Activated CD8-positive, alpha-beta T cell treated with anti-CD3 and anti-CD28 coated beads, Interleukin-2, amount 10 ng/mL, durations not matched to agents 7 days and 5 days (primary cell): Measurements from ENCODE around the gene LSM3. TPM values are rescaled to one million over a fixed set of nuclear protein-coding genes. Genes with fewer than 3 reads are reported as not detected.

Experiments
- ATAC-seq: fragments of 150-1000 bp; cut with Tn5 transposase; one replicate; pipeline ENCODE4 v1.10.0; 2021; ENCODE audit warnings: moderate library complexity
- CTCF ChIA-PET: fragments of 350-600 bp; sonication (Branson Sonifier 250); formaldehyde crosslinking; loops from one replicate; lab custom pipeline; 2021; ENCODE audit warnings: antibody characterized with exemption; lab: Charles Lee
- POLR2A ChIA-PET: fragments of 350-600 bp; sonication (Branson Sonifier 250); formaldehyde crosslinking; loops from one replicate; lab custom pipeline; 2021; ENCODE audit warnings: antibody characterized with exemption; lab: Charles Lee
- DNase-seq: peaks from one replicate; pipeline ENCODE4 v3.0.0-alpha.2; 2020
- H3K27ac Mint-ChIP-seq: one replicate; pipeline ENCODE4 v1.8.0; 2021; ENCODE audit warnings: mild to moderate bottlenecking, mixed read lengths
- H3K27me3 Mint-ChIP-seq: one replicate; pipeline ENCODE4 v1.8.0; 2021; ENCODE audit warnings: low read depth, mixed read lengths
- H3K36me3 Mint-ChIP-seq: one replicate; pipeline ENCODE4 v1.8.0; 2021; ENCODE audit warnings: low read depth, mixed read lengths
- H3K4me1 Mint-ChIP-seq: one replicate; pipeline ENCODE4 v1.8.0; 2021; ENCODE audit warnings: low read depth, mixed read lengths
- H3K4me3 Mint-ChIP-seq: one replicate; pipeline ENCODE4 v1.8.0; 2021; ENCODE audit warnings: mild to moderate bottlenecking, mixed read lengths
- H3K9me3 Mint-ChIP-seq: one replicate; pipeline ENCODE4 v1.8.0; 2022; ENCODE audit warnings: mixed read lengths; ENCODE audit not compliant: insufficient read depth
- total RNA-seq, 2 experiments: library from RNA; stranded (reverse); gene quantifications; one replicate each; pipeline ENCODE4 v1.2.3, GENCODE V29; 2021

LSM3 gene
- total RNA-seq, 2 experiments from 2014 or later, result 19.2 to 20.2 TPM

- ATAC-seq (no peak), DNase-seq (no peak)
- ChIA-PET POLR2A (interaction anchor here (0.6 to 2.1 kb wide), 2 partner anchors 23 to 115 kb away, joined by 3 to 10 read pairs; partner anchors contain the start of genes LSM3 and XPC), CTCF (interaction anchor here (0.8 to 1.0 kb wide), 2 partner anchors 10 to 305 kb away, joined by 3 read pairs; no protein-coding TSS in a partner anchor)
- H3K27ac Mint-ChIP-seq, result no peak overlapping the region
- no peaks in the 10 kb centered on the region for H3K27me3 Mint-ChIP-seq
- H3K36me3 Mint-ChIP-seq, result peaks cover 30% of the 10 kb centered on the region
- H3K4me1 Mint-ChIP-seq, result no peaks in the 10 kb centered on the region
- H3K4me3 Mint-ChIP-seq, result no peak overlapping the region
- H3K9me3 Mint-ChIP-seq, result no peaks in the 10 kb centered on the region
Observed at GRCh38 chr3:14200841-14201240, 22.2 kb downstream of the LSM3 start.

- Mint-ChIP-seq H3K36me3 (peaks cover 24% of the 10 kb centered on the region), H3K9me3 (no peaks in the 10 kb centered on the region), H3K4me1 (no peaks in the 10 kb centered on the region), H3K27ac (no peak overlapping the region), H3K4me3 (no peak overlapping the region), H3K27me3 (no peaks in the 10 kb centered on the region)
- POLR2A ChIA-PET, result interaction anchor here (1.1 to 2.1 kb wide), 2 partner anchors 23 to 24 kb away, joined by 3 to 10 read pairs; partner anchors contain the start of genes LSM3 and XPC
- CTCF ChIA-PET, result interaction anchor here (3.1 to 3.7 kb wide), 2 partner anchors 10 to 265 kb away, joined by 26 to 27 read pairs; no protein-coding TSS in a partner anchor
- DNase-seq (no peak), ATAC-seq (no peak)
Observed at GRCh38 chr3:14201940-14202684, 23.5 kb downstream of the LSM3 start.

GRCh38 chr3:14202874-14203520 is 24.4 kb downstream of the LSM3 start:
- Mint-ChIP-seq H3K4me3 (no peak overlapping the region), H3K4me1 (no peaks in the 10 kb centered on the region), H3K27me3 (no peaks in the 10 kb centered on the region), H3K36me3 (peaks cover 15% of the 10 kb centered on the region), H3K27ac (no peak overlapping the region), H3K9me3 (no peaks in the 10 kb centered on the region)
- ATAC-seq (peak; percentile 23), DNase-seq (no peak)
- CTCF ChIA-PET, result interaction anchor here (0.6 to 3.7 kb wide), 61 partner anchors 8 to 577 kb away, joined by 3 to 27 read pairs (median 4); partner anchors contain the start of genes LSM3, TMEM43 and XPC
- POLR2A ChIA-PET, result interaction anchor here (1.1 kb wide), 1 partner anchor 24 kb away, joined by 3 read pairs; the partner anchor contains the start of gene LSM3

- H3K4me1 Mint-ChIP-seq, result no peaks in the 10 kb centered on the region
- ChIA-PET CTCF (interaction anchor here (0.6 to 3.7 kb wide), 65 partner anchors 8 to 577 kb away, joined by 3 to 27 read pairs (median 4); partner anchors contain the start of genes LSM3, TMEM43 and XPC), POLR2A (interaction anchor here (1.1 kb wide), 1 partner anchor 25 kb away, joined by 3 read pairs; the partner anchor contains the start of gene LSM3)
- no peaks in the 10 kb centered on the region for H3K9me3 Mint-ChIP-seq
- H3K4me3 Mint-ChIP-seq, result no peak overlapping the region
- ATAC-seq, result peak; percentile 73
- peaks cover 12% of the 10 kb centered on the region for H3K36me3 Mint-ChIP-seq
- H3K27me3 Mint-ChIP-seq, result no peaks in the 10 kb centered on the region
- H3K27ac Mint-ChIP-seq, result no peak overlapping the region
- DNase-seq, result peak; percentile 60
Observed at GRCh38 chr3:14203521-14204079, 25.0 kb downstream of the LSM3 start.

GRCh38 chr3:14204515-14205284 is 26.1 kb downstream of the LSM3 start:
- Mint-ChIP-seq H3K27me3 (no peaks in the 10 kb centered on the region), H3K27ac (no peak overlapping the region), H3K4me3 (no peak overlapping the region), H3K36me3 (peaks cover 3% of the 10 kb centered on the region), H3K4me1 (no peaks in the 10 kb centered on the region), H3K9me3 (no peaks in the 10 kb centered on the region)
- DNase-seq (no peak), ATAC-seq (no peak)
- ChIA-PET CTCF (interaction anchor here (0.6 to 3.7 kb wide), 20 partner anchors 8 to 752 kb away, joined by 3 to 27 read pairs (median 7); partner anchors contain the start of genes LSM3 and XPC), POLR2A (no interaction called here)

GRCh38 chr3:14206548-14207177 is 28.0 kb downstream of the LSM3 start:
- Mint-ChIP-seq H3K4me3 (no peak overlapping the region), H3K36me3 (no peaks in the 10 kb centered on the region), H3K4me1 (no peaks in the 10 kb centered on the region), H3K27me3 (no peaks in the 10 kb centered on the region), H3K27ac (no peak overlapping the region), H3K9me3 (no peaks in the 10 kb centered on the region)
- ChIA-PET CTCF (interaction anchor here (0.8 to 1.5 kb wide), 2 partner anchors 309 to 310 kb away, joined by 3 to 5 read pairs; no protein-coding TSS in a partner anchor), POLR2A (no interaction called here)
- no peak for ATAC-seq
- no peak for DNase-seq

GRCh38 chr3:14208168-14208567 is 29.6 kb downstream of the LSM3 start:
- ATAC-seq (no peak), DNase-seq (no peak)
- H3K36me3 Mint-ChIP-seq, result no peaks in the 10 kb centered on the region
- H3K9me3 Mint-ChIP-seq, result no peaks in the 10 kb centered on the region
- ChIA-PET POLR2A (no interaction called here), CTCF (no interaction called here)
- H3K4me1 Mint-ChIP-seq, result no peaks in the 10 kb centered on the region
- H3K4me3 Mint-ChIP-seq, result no peak overlapping the region
- no peak overlapping the region for H3K27ac Mint-ChIP-seq
- no peaks in the 10 kb centered on the region for H3K27me3 Mint-ChIP-seq

- ATAC-seq (no peak), DNase-seq (no peak)
- H3K36me3 Mint-ChIP-seq, result no peaks in the 10 kb centered on the region
- no peak overlapping the region for H3K27ac Mint-ChIP-seq
- no peak overlapping the region for H3K4me3 Mint-ChIP-seq
- H3K27me3 Mint-ChIP-seq, result no peaks in the 10 kb centered on the region
- no peaks in the 10 kb centered on the region for H3K4me1 Mint-ChIP-seq
- CTCF ChIA-PET, result no interaction called here
- POLR2A ChIA-PET, result no interaction called here
- no peaks in the 10 kb centered on the region for H3K9me3 Mint-ChIP-seq
Observed at GRCh38 chr3:14208977-14209394, 30.4 kb downstream of the LSM3 start.

GRCh38 chr3:14209581-14210289 is 31.1 kb downstream of the LSM3 start:
- Mint-ChIP-seq H3K36me3 (no peaks in the 10 kb centered on the region), H3K4me3 (no peak overlapping the region), H3K27ac (no peak overlapping the region), H3K27me3 (no peaks in the 10 kb centered on the region), H3K4me1 (no peaks in the 10 kb centered on the region), H3K9me3 (no peaks in the 10 kb centered on the region)
- ChIA-PET POLR2A (no interaction called here), CTCF (no interaction called here)
- ATAC-seq (no peak), DNase-seq (no peak)

- no peak overlapping the region for H3K27ac Mint-ChIP-seq
- no peaks in the 10 kb centered on the region for H3K27me3 Mint-ChIP-seq
- POLR2A ChIA-PET, result no interaction called here
- no peaks in the 10 kb centered on the region for H3K36me3 Mint-ChIP-seq
- H3K9me3 Mint-ChIP-seq, result no peaks in the 10 kb centered on the region
- DNase-seq (no peak), ATAC-seq (no peak)
- no peaks in the 10 kb centered on the region for H3K4me1 Mint-ChIP-seq
- CTCF ChIA-PET, result interaction anchor here (1.0 kb wide), 1 partner anchor 10 kb away, joined by 3 read pairs; no protein-coding TSS in a partner anchor
- no peak overlapping the region for H3K4me3 Mint-ChIP-seq
Observed at GRCh38 chr3:14210290-14210688, 31.7 kb downstream of the LSM3 start.
